GM12892 (cell line): ENCODE measurements around the gene RPS4Y1.

Experiments used
- POLR2A ChIP-seq: IDR thresholded peaks from 2 replicates; pipeline ENCODE4 v1.6.1; 2011; ENCODE audit warnings: low read depth, low read length, control low read depth
- POLR2AphosphoS5 ChIP-seq: IDR thresholded peaks from 2 replicates; pipeline ENCODE4 v1.6.1; 2011; ENCODE audit warnings: low read depth, low read length, control low read depth
- TAF1 ChIP-seq: IDR thresholded peaks from 2 replicates; pipeline ENCODE4 v1.6.1; 2011; ENCODE audit warnings: low read depth, mild to moderate bottlenecking, control low read depth, low read length, borderline replicate concordance

DNA sequence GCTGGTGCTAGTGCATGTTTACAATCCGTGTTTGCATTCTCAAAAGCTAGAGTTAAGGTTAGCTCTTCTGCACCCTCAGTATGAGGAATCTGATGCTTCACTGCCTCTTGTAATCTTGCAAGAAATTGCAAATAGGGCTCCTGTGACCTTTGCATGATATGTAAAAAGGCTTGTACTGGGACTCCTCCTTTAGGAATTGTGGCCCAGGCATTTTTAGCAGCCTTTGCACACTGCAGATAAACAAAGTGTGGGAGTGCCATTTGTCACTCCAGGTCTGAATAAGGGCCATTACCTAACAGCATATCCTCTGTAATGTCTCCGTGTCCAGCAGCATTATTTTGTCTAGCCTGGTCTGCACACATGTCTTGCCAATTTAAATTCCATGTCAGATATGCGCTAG lies 44.5 kb downstream of the RPS4Y1 start:
- no peak for TF ChIP-seq POLR2A
- no peak for TF ChIP-seq POLR2AphosphoS5
- TF ChIP-seq TAF1, result no peak
